Stomach smooth muscle (tissue), 2 donors: ENCODE measurements around the gene KIF4A.
"Not testable (repeated sequence)": the region's sequence is repeated elsewhere in the genome, so short reads cannot be mapped to it uniquely, and the experiment has no call there.

Source experiments
- H3K27ac ChIP-seq: one replicate; pipeline ENCODE4 v1.7.0; 2013; ENCODE audit warnings: mild to moderate bottlenecking, low read length, inconsistent platforms
- H3K27me3 ChIP-seq, 2 donors: one replicate each; pipeline ENCODE4 v1.7.0; 2013; ENCODE audit warnings: low read length in 2 of 2; ENCODE audit not compliant: insufficient read depth in 2 of 2, control insufficient read depth in 1 of 2
- H3K36me3 ChIP-seq, 2 donors: one replicate each; pipeline ENCODE4 v1.7.0; 2013; ENCODE audit warnings: low read length in 2 of 2; ENCODE audit not compliant: control insufficient read depth in 2 of 2, insufficient read depth in 2 of 2
- H3K4me1 ChIP-seq: one replicate; pipeline ENCODE4 v1.7.0; 2013; ENCODE audit warnings: low read length; ENCODE audit not compliant: control insufficient read depth, insufficient read depth
- H3K4me3 ChIP-seq, 2 donors: one replicate each; pipeline ENCODE4 v1.7.0; 2013; ENCODE audit warnings: low read length in 2 of 2
- H3K9ac ChIP-seq, 2 donors: one replicate each; pipeline ENCODE4 v1.7.0; 2013; ENCODE audit warnings: low read length in 2 of 2, mild to moderate bottlenecking in 1 of 2
- H3K9me3 ChIP-seq, 2 donors: one replicate each; pipeline ENCODE4 v1.7.0; 2013; ENCODE audit warnings: low read length in 2 of 2; ENCODE audit not compliant: control insufficient read depth in 2 of 2
- donor health status: healthy.
- donor health status: Pancreatic carcinoma.

KIF4A gene

GRCh38 chrX:70255452-70255851 is 34.5 kb upstream of the KIF4A start:
- Histone ChIP-seq H3K36me3 (no peaks in the 10 kb centered on the region), H3K9ac (no peak overlapping the region), H3K9me3 (no peaks in the 10 kb centered on the region), H3K4me1 (no peaks in the 10 kb centered on the region), H3K27ac (no peak overlapping the region), H3K4me3 (no peak overlapping the region), H3K27me3 (peaks cover 0 to 6% of the 10 kb centered on the region in 2 donors)

- H3K27ac ChIP-seq, result no peak overlapping the region
- peaks cover 0 to 6% of the 10 kb centered on the region in 2 donors for H3K27me3 ChIP-seq
- H3K9ac ChIP-seq, result no peak overlapping the region
- no peaks in the 10 kb centered on the region for H3K36me3 ChIP-seq
- no peak overlapping the region for H3K4me3 ChIP-seq
- no peaks in the 10 kb centered on the region for H3K9me3 ChIP-seq
- H3K4me1 ChIP-seq, result no peaks in the 10 kb centered on the region
These were observed 32.2 kb upstream of the KIF4A start for GRCh38 chrX:70257423-70258288.

GRCh38 chrX:70260104-70260503 is 29.8 kb upstream of the KIF4A start, which contains the start of gene P2RY4:
Gene P2RY4, minus strand, starts transcription at chrX:70260204. Its CDS starts 580 bp downstream, at chrX:70259624.
- H3K27ac ChIP-seq, result no peak within 1 kb of the TSS
- H3K4me1 ChIP-seq, result no peaks in the 10 kb centered on the region
- H3K36me3 ChIP-seq, result no peaks in the 10 kb centered on the region
- H3K27me3 ChIP-seq, result peaks cover 0 to 8% of the 10 kb centered on the region in 2 donors
- no peaks in the 10 kb centered on the region for H3K9me3 ChIP-seq
- H3K9ac ChIP-seq, result no peak within 1 kb of the TSS
- no peak within 1 kb of the TSS for H3K4me3 ChIP-seq

DNA sequence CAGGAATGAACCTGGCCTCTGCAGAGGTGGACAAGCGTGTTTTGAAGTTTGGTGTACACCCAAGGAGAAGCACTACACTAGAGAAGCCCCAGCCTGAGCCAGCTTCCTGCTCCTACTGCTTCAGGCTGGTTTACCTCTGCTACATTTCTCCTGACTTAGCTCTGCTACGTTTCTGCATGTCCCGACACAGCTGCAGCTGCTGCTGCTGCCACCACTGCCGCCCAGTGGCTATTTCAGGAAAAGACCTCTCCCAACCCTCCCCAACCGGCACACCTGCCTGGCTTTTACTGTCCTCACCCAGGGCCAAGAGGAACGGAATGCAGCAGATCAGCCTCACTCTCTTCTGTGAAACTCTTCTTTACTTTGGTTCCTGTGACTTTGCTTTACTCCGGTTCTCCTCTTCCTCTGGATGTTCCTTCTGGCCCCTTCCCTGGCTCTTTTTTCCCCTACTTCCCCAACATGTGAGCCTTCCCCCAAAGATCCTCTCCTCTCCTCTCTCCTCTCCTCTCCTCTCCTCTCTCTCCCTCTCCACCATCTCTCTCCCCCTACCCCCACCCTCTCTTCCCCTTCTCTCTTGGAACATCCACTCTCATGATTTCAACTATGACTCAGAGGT is 26.8 kb upstream of the KIF4A start:
- Histone ChIP-seq H3K27me3 (peaks cover 0 to 10% of the 10 kb centered on the region in 2 donors), H3K9ac (no peak overlapping the region), H3K9me3 (peaks cover 0 to 4% of the 10 kb centered on the region in 2 donors), H3K36me3 (no peaks in the 10 kb centered on the region), H3K27ac (no peak overlapping the region), H3K4me3 (no peak overlapping the region), H3K4me1 (no peaks in the 10 kb centered on the region)

DNA sequence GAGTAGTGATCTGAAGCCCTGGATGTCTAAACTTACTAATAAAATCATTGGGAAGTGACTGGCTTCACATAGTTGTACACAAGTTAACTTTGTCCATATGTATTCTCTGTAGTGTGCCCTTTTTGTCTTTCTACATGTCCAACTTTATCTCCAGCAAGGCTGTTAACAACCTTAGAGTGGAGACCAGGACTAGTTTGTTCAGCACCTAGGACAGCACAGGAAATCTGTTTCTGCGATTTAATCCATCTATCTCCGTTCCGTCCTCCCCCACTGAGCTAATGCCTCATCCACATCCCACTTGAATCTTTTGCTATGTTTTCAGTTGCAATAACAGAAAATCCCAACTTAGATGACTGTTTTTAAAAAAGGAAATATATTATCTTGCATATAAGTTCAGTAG is 25.1 kb upstream of the KIF4A start:
- H3K4me1 ChIP-seq, result no peaks in the 10 kb centered on the region
- H3K27me3 ChIP-seq, result peaks cover 0 to 6% of the 10 kb centered on the region in 2 donors
- peaks cover 0 to 4% of the 10 kb centered on the region in 2 donors for H3K9me3 ChIP-seq
- no peak overlapping the region for H3K4me3 ChIP-seq
- H3K36me3 ChIP-seq, result no peaks in the 10 kb centered on the region
- H3K27ac ChIP-seq, result no peak overlapping the region
- no peak overlapping the region for H3K9ac ChIP-seq

DNA sequence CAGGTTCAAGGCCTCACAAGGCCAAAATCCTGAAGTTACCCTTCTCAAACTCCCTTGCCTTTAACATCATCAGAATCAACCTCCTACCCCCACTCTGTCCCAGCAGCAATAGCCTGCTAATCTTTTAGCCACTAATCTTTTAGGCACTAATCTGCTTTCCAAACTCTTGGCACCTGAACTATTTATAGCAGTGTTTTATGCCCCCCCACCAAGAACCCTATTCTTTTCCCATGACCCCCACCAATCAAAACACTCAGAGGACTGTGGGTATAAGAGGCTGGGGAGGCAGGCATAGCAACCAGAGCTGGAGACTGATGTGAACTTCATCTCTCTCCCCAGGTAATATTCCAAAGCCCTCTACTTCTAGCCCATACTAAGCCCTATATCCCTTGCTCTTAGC is 21.9 kb upstream of the KIF4A start, which contains the start of gene ARR3:
Gene ARR3 (plus strand): TSS at position 301 of the 400 bp plus-strand sequence. CDS start 1,052 bp downstream, outside the sequence.
- H3K4me1 ChIP-seq, result no peaks in the 10 kb centered on the region
- H3K27ac ChIP-seq, result no peak within 1 kb of the TSS
- peaks cover 0 to 4% of the 10 kb centered on the region in 2 donors for H3K9me3 ChIP-seq
- no peak within 1 kb of the TSS for H3K9ac ChIP-seq
- H3K36me3 ChIP-seq, result no peaks in the 10 kb centered on the region
- H3K27me3 ChIP-seq, result peaks cover 0 to 3% of the 10 kb centered on the region in 2 donors
- H3K4me3 ChIP-seq, result no peak within 1 kb of the TSS

GRCh38 chrX:70274029-70274428 is 15.9 kb upstream of the KIF4A start:
- not testable (repeated sequence) for H3K27ac ChIP-seq, H3K36me3 ChIP-seq, H3K4me3 ChIP-seq, H3K9me3 ChIP-seq, H3K4me1 ChIP-seq, H3K9ac ChIP-seq
- peaks cover 0 to 11% of the 10 kb centered on the region in 2 donors for H3K27me3 ChIP-seq

GRCh38 chrX:70279081-70279480 is 10.8 kb upstream of the KIF4A start:
- Histone ChIP-seq H3K4me1 (no peaks in the 10 kb centered on the region), H3K27ac (no peak overlapping the region), H3K4me3 (no peak overlapping the region), H3K36me3 (peaks cover 0 to 2% of the 10 kb centered on the region in 2 donors), H3K9ac (no peak overlapping the region), H3K9me3 (no peaks in the 10 kb centered on the region), H3K27me3 (peaks cover 0 to 18% of the 10 kb centered on the region in 2 donors)

GRCh38 chrX:70280573-70280972 is 9.3 kb upstream of the KIF4A start:
- Histone ChIP-seq H3K27me3 (peaks cover 0 to 20% of the 10 kb centered on the region in 2 donors), H3K9me3 (no peaks in the 10 kb centered on the region), H3K4me3 (no peak overlapping the region), H3K36me3 (peaks cover 0 to 2% of the 10 kb centered on the region in 2 donors), H3K27ac (no peak overlapping the region), H3K4me1 (no peaks in the 10 kb centered on the region), H3K9ac (no peak overlapping the region)

- Histone ChIP-seq H3K4me1 (no peaks in the 10 kb centered on the region), H3K4me3 (no peak within 1 kb of the TSS), H3K27ac (no peak within 1 kb of the TSS), H3K36me3 (peaks cover 4 to 7% of the 10 kb centered on the region in 2 donors), H3K9me3 (no peaks in the 10 kb centered on the region), H3K27me3 (peaks cover 0 to 16% of the 10 kb centered on the region in 2 donors), H3K9ac (no peak within 1 kb of the TSS)
These were observed 8.0 kb upstream of the KIF4A start, which contains the start of gene RAB41 for GRCh38 chrX:70281951-70282350. Gene RAB41, plus strand, starts transcription at chrX:70282172. Its CDS starts 46 bp downstream, at chrX:70282218.
